IMR-90 (cell line): ENCODE measurements around the gene SURF6.

ENCODE experiments used
- BHLHE40 ChIP-seq: fragments of 150-350 bp; IDR thresholded peaks from 2 replicates; pipeline ENCODE4 v1.6.1; 2016; ENCODE audit warnings: mild to moderate bottlenecking, low read depth, low read length
- FOS ChIP-seq: fragments of 150-350 bp; IDR thresholded peaks from 2 replicates; pipeline ENCODE4 v1.6.1; 2016; ENCODE audit warnings: low read depth, low read length
- MAFK ChIP-seq: IDR thresholded peaks from 2 replicates; pipeline ENCODE4 v1.6.1; 2012; ENCODE audit warnings: low read depth, low read length, improper control_type of control experiment
- POLR2A ChIP-seq: IDR thresholded peaks from 2 replicates; pipeline ENCODE4 v1.6.1; 2012; ENCODE audit warnings: mild to moderate bottlenecking, low read depth, low read length
- RCOR1 ChIP-seq: IDR thresholded peaks from 2 replicates; pipeline ENCODE4 v1.6.1; 2012; ENCODE audit warnings: mild to moderate bottlenecking, low read length, improper control_type of control experiment; ENCODE audit not compliant: insufficient replicate concordance
- SMC3 ChIP-seq: fragments of 150-350 bp; IDR thresholded peaks from 2 replicates; pipeline ENCODE4 v1.6.1; 2016; ENCODE audit warnings: low read depth, mild to moderate bottlenecking, antibody characterized with exemption, low read length, moderate library complexity
- TF ChIP-seq, protein P1 (sequence below): conservative IDR thresholded peaks from 2 replicates; pipeline ENCODE4 v1.5.1; 2012; ENCODE audit warnings: mild to moderate bottlenecking, low read depth, low read length, improper control_type of control experiment

- TF ChIP-seq, protein P1, sequence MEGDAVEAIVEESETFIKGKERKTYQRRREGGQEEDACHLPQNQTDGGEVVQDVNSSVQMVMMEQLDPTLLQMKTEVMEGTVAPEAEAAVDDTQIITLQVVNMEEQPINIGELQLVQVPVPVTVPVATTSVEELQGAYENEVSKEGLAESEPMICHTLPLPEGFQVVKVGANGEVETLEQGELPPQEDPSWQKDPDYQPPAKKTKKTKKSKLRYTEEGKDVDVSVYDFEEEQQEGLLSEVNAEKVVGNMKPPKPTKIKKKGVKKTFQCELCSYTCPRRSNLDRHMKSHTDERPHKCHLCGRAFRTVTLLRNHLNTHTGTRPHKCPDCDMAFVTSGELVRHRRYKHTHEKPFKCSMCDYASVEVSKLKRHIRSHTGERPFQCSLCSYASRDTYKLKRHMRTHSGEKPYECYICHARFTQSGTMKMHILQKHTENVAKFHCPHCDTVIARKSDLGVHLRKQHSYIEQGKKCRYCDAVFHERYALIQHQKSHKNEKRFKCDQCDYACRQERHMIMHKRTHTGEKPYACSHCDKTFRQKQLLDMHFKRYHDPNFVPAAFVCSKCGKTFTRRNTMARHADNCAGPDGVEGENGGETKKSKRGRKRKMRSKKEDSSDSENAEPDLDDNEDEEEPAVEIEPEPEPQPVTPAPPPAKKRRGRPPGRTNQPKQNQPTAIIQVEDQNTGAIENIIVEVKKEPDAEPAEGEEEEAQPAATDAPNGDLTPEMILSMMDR: no peak
- TF ChIP-seq RCOR1 (no peak), POLR2A (no peak), SMC3 (no peak), FOS (no peak), BHLHE40 (no peak), MAFK (no peak)
These were observed 41.7 kb downstream of the SURF6 start for GRCh38 chr9:133294257-133294656.
